Activated effector memory CD4-positive, alpha-beta T cell treated with anti-CD3 and anti-CD28 coated beads, Interleukin-2, amount 50 U/mL, for 16 hours (primary cell): ENCODE measurements around the gene CLUH.

Experiments used
- DNase-seq: peaks from one replicate; pipeline ENCODE4 v3.0.0-alpha.2; 2020

CLUH gene

GRCh38 chr17:2711608-2712299, at the start of gene CLUH:
Gene CLUH (minus strand): TSS chr17:2711764. CDS start chr17:2711661, 103 bp downstream.
- DNase-seq = peak; percentile 99

- no peak for DNase-seq
Observed at GRCh38 chr17:2758870-2759269, 47.3 kb upstream of the CLUH start.

GRCh38 chr17:2755891-2756724, 44.5 kb upstream of the CLUH start:
- no peak for DNase-seq

- DNase-seq = no peak
Observed at GRCh38 chr17:2751491-2751890, 39.9 kb upstream of the CLUH start.

- no peak for DNase-seq
Observed at GRCh38 chr17:2750721-2751120, 39.2 kb upstream of the CLUH start.

GRCh38 chr17:2749784-2750181, 38.2 kb upstream of the CLUH start:
- peak; percentile 91 for DNase-seq

- no peak for DNase-seq
Observed at GRCh38 chr17:2749058-2749783, 37.7 kb upstream of the CLUH start, which contains the start of gene CCDC92B. Gene CCDC92B (minus strand): TSS chr17:2749652. CDS start chr17:2735145, 14,507 bp downstream.

GRCh38 chr17:2745317-2746037, 33.9 kb upstream of the CLUH start:
- DNase-seq = no peak

- no peak for DNase-seq
Observed at GRCh38 chr17:2737693-2738092, 26.1 kb upstream of the CLUH start.

GRCh38 chr17:2736956-2737355, 25.4 kb upstream of the CLUH start:
- DNase-seq = no peak

- no peak for DNase-seq
Observed at GRCh38 chr17:2735896-2736295, 24.3 kb upstream of the CLUH start.

GRCh38 chr17:2734939-2735338, 23.4 kb upstream of the CLUH start:
- DNase-seq = no peak

- no peak for DNase-seq
Observed at GRCh38 chr17:2731807-2732206, 20.2 kb upstream of the CLUH start.

GRCh38 chr17:2730764-2731353, 19.3 kb upstream of the CLUH start:
- DNase-seq = no peak

- peak; percentile 74 for DNase-seq
Observed at GRCh38 chr17:2724784-2725164, 13.2 kb upstream of the CLUH start.

GRCh38 chr17:2723997-2724783, 12.6 kb upstream of the CLUH start:
- no peak for DNase-seq

GRCh38 chr17:2723505-2723996, 12.0 kb upstream of the CLUH start:
- DNase-seq = no peak

- no peak for DNase-seq
Observed at GRCh38 chr17:2722611-2723010, 11.0 kb upstream of the CLUH start.

- no peak for DNase-seq
Observed at GRCh38 chr17:2721603-2722002, 10.0 kb upstream of the CLUH start.

- DNase-seq = no peak
Observed at GRCh38 chr17:2719861-2720260, 8.3 kb upstream of the CLUH start.

GRCh38 chr17:2718150-2718938, 6.8 kb upstream of the CLUH start:
- DNase-seq = no peak
